ENCODE data around the gene TARBP1. TPM values are rescaled to one million over a fixed set of nuclear protein-coding genes. Genes with fewer than 3 reads are reported as not detected.

The TARBP1 gene
- total RNA-seq, 2 experiments from 2014 or later = 30.0 to 49.8 TPM

GRCh38 chr1:234527346-234527745 is 48.4 kb upstream of the TARBP1 start:
- Histone ChIP-seq H3K9me3 (ENCODE audit: low read length) (no peaks in the 10 kb centered on the region), H3K4me2 (ENCODE audit: low read length) (no peak overlapping the region), H3K36me3 (ENCODE audit: insufficient read depth, low read length) (no peaks in the 10 kb centered on the region), H3K4me1 (ENCODE audit: insufficient read depth, low read length, poor library complexity, severe bottlenecking) (peaks cover 53% of the 10 kb centered on the region), H3K9me2 (ENCODE audit: insufficient read depth, low read length) (no peaks in the 10 kb centered on the region), H3K27ac (ENCODE audit: low read depth, low read length, poor library complexity, severe bottlenecking) (no peak overlapping the region), H4K20me1 (ENCODE audit: insufficient read depth, low read length) (no peaks in the 10 kb centered on the region), H3K79me2 (ENCODE audit: insufficient read depth, low read depth, low read length) (no peaks in the 10 kb centered on the region), H3K4me3 (ENCODE audit: low read depth, low read length, poor library complexity, severe bottlenecking) (no peak overlapping the region), H2AFZ (ENCODE audit: low read length) (no peak overlapping the region; the same call in 1 of the 2 replicates)
- ChIA-PET CTCF (ENCODE audit: unreplicated experiment) (interaction anchor here (0.6 kb wide), 1 partner anchor 11 kb away, joined by 3 read pairs; no protein-coding TSS in a partner anchor), POLR2A (interaction anchor here (0.7 to 2.2 kb wide), 5 partner anchors 9 to 737 kb away, joined by 3 to 10 read pairs (median 4); no protein-coding TSS in a partner anchor)
- no peak for TF ChIP-seq EZH2phosphoT487 (IDR thresholded peaks at IDR 0.05; ENCODE audit: borderline replicate concordance, low read depth, low read length)
- DNase-seq (ENCODE audit: low spot score) = no peak
- intact Hi-C loops (cut with micrococcal nuclease; ENCODE audit: unreplicated experiment) = no loop called here
- no TSS peak for BruUV-seq (replicated peaks)

DNA sequence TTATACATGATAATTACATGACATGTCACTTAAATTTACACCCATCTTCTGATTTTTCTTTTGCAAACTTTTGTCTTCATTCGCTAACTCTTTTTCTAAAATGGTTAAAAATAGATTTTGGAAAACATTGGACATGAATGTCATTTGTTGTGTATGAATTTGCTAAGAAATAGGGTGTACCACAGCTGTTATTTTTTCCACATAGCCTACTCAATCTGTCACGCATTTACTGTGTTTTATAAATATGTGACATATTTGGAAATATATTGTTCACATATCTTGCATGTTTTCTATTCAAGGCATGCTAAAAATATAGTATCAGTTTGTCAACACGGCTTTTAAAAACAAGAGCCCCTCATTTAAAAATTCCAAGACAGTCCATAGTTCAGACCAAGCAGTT is 47.9 kb upstream of the TARBP1 start:
- ChIA-PET POLR2A (interaction anchor here (0.5 to 2.2 kb wide), 11 partner anchors 8 to 738 kb away, joined by 3 to 10 read pairs (median 4); no protein-coding TSS in a partner anchor), CTCF (ENCODE audit: unreplicated experiment) (interaction anchor here (1.0 kb wide), 1 partner anchor 13 kb away, joined by 4 read pairs; no protein-coding TSS in a partner anchor)
- DNase-seq (ENCODE audit: low spot score) = no peak
- TF ChIP-seq CTCF (conservative IDR thresholded peaks at IDR 0.05; ENCODE audit: low read length) (no peak), EZH2phosphoT487 (IDR thresholded peaks at IDR 0.05; ENCODE audit: borderline replicate concordance, low read depth, low read length) (no peak)
- no TSS peak for BruUV-seq (replicated peaks)
- no peak overlapping the region for H3K27ac ChIP-seq (ENCODE audit: low read depth, low read length, poor library complexity, severe bottlenecking)
- no peak overlapping the region for H3K4me3 ChIP-seq (ENCODE audit: low read depth, low read length, poor library complexity, severe bottlenecking)
- H3K4me2 ChIP-seq (ENCODE audit: low read length) = no peak overlapping the region
- H3K36me3 ChIP-seq (ENCODE audit: insufficient read depth, low read length) = no peaks in the 10 kb centered on the region
- H2AFZ ChIP-seq (ENCODE audit: low read length) = no peak overlapping the region; the same call in 1 of the 2 replicates
- H4K20me1 ChIP-seq (ENCODE audit: insufficient read depth, low read length) = no peaks in the 10 kb centered on the region
- H3K79me2 ChIP-seq (ENCODE audit: insufficient read depth, low read depth, low read length) = no peaks in the 10 kb centered on the region
- no peaks in the 10 kb centered on the region for H3K9me3 ChIP-seq (ENCODE audit: low read length)
- H3K4me1 ChIP-seq (ENCODE audit: insufficient read depth, low read length, poor library complexity, severe bottlenecking) = peaks cover 58% of the 10 kb centered on the region
- H3K9me2 ChIP-seq (ENCODE audit: insufficient read depth, low read length) = no peaks in the 10 kb centered on the region
- intact Hi-C loops (cut with micrococcal nuclease; ENCODE audit: unreplicated experiment) = no loop called here

DNA sequence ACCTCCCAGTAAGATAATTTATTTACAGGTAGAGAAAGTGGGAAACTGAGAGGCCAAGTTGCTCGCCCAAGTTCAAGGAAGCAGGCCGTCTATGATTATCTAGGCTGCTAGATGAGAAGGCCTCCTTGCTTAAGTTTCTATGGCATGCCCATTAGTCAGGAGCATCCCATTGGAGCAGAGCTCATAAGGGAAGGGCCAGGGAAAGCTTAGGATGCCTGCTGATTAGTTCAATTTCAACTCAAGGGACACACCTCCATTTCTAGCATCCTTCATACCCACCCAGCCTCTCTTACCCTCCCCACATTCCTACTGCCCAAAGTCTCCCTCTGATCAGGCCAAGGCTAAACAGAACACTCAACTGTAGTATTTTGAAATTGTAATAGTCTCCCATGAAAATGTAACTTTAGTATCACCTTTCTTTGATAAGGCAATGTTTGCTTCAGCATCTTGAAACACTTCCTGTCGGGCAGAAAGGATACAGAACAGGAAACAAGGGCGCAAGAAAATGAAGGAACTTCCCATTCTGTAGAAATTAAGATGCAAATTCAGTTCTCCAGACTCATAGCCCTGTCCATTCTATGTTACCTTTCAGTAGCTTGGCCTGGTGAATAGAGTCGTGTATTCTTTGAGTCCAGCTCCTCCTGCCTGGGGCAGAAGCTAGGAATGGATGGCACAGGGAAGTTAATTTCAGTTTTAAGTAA is 46.3 kb upstream of the TARBP1 start:
- Histone ChIP-seq H3K4me3 (ENCODE audit: low read depth, low read length, poor library complexity, severe bottlenecking) (no peak overlapping the region), H3K79me2 (ENCODE audit: insufficient read depth, low read depth, low read length) (no peaks in the 10 kb centered on the region), H3K9me2 (ENCODE audit: insufficient read depth, low read length) (no peaks in the 10 kb centered on the region), H3K4me2 (ENCODE audit: low read length) (peak overlapping the region; percentile 71), H3K9me3 (ENCODE audit: low read length) (no peaks in the 10 kb centered on the region), H2AFZ (ENCODE audit: low read length) (peak overlapping the region; percentile 88; the same call in 1 of the 2 replicates), H4K20me1 (ENCODE audit: insufficient read depth, low read length) (no peaks in the 10 kb centered on the region), H3K4me1 (ENCODE audit: insufficient read depth, low read length, poor library complexity, severe bottlenecking) (peaks cover 74% of the 10 kb centered on the region), H3K36me3 (ENCODE audit: insufficient read depth, low read length) (no peaks in the 10 kb centered on the region), H3K27ac (ENCODE audit: low read depth, low read length, poor library complexity, severe bottlenecking) (peak overlapping the region; percentile 91)
- intact Hi-C loops (cut with micrococcal nuclease; ENCODE audit: unreplicated experiment) = no loop called here
- BruUV-seq (replicated peaks) = no TSS peak
- ChIA-PET CTCF (ENCODE audit: unreplicated experiment) (interaction anchor here (0.6 to 1.0 kb wide), 3 partner anchors 47 to 216 kb away, joined by 3 to 4 read pairs (median 3); no protein-coding TSS in a partner anchor), POLR2A (interaction anchor here (0.6 to 2.2 kb wide), 21 partner anchors 9 to 608 kb away, joined by 3 to 10 read pairs (median 4); no protein-coding TSS in a partner anchor)
- peak; percentile 32 for DNase-seq (ENCODE audit: low spot score)
- TF ChIP-seq CTCF (conservative IDR thresholded peaks at IDR 0.05; ENCODE audit: low read length) (no peak), EZH2phosphoT487 (IDR thresholded peaks at IDR 0.05; ENCODE audit: borderline replicate concordance, low read depth, low read length) (no peak)

Measured in OCI-LY7 (cell line).